GM19468 (cell line): ENCODE data around the gene GFPT2.

Source experiments
- ATAC-seq: cut with Tn5 transposase; IDR thresholded peaks from one replicate; pipeline ENCODE4 v1.9.1; 2021; ENCODE audit warnings: mild to moderate bottlenecking, moderate library complexity, moderate number of reproducible peaks; ENCODE audit not compliant: unreplicated experiment; ENCODE audit errors: extremely low read depth

Gene GFPT2

DNA sequence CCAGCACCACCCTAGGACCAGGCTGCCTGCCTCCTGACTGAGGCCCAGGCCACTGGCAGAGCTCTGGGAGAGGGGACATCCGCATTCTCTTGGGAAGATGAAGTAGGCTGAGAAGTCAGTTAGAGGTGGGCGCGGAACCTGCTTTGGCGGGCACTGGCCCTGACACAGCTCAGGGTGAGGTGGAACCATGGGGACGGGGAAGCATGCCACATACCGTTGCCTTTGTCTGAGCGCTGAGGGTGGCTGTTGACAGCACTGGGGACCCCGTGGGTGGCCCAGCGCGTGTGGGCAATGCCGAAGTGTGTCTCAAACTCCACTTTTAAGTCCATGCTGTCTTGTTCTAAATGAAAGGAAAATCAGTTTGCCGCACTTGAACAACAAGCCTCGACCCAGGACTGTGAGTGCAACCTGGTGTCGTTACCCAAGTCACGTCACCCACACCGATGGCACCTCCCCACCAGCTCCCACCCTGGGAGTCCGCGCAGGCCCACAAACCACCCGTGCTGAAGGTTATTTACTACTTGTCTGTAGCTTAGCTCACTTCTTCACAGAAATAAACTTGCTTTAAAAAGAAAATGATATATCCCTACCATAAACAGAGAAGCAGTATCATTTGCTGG, 17.4 kb downstream of the GFPT2 start:
- no peak for ATAC-seq

DNA sequence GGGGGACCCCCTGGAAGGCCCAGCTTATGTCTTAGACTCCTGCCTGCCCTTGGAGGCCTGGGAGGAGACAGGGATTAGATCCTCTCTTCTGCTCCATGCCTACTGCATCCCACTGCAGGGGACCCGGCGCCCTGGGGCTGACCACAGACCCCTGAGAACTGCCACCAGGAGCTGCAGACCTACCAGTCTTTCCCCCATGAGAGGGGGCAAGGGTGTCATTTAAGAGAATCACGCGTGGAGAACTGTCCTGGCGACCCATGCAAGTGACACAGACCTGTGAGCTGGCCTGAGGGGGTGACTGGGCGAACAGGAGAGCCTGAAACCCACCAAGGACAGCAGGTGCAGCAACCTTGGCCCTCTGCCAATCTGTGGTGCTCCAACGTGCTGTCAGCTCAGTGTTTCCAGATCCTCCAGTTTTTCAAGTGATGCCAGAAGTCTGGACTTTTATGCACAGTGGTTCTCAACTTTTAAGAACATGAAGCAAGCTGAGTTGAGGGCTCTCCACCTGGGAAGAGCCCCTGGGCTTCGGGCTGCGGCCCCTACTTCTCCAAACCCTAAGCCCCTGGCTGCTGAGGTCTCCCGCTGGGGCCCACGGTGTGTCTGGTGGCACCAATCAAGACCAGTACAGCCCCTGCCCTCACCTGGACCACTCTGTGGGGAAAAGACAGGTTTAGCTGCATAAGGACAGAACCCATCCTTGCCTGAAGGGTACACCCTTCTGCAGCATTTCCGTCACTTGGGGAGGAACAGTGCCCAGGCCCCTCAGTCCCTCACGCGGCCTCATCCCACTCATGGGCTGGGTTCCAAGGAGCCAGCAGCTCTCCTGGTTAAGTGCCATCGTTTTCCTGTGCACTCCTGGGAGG, 18.2 kb downstream of the GFPT2 start:
- no peak for ATAC-seq

DNA sequence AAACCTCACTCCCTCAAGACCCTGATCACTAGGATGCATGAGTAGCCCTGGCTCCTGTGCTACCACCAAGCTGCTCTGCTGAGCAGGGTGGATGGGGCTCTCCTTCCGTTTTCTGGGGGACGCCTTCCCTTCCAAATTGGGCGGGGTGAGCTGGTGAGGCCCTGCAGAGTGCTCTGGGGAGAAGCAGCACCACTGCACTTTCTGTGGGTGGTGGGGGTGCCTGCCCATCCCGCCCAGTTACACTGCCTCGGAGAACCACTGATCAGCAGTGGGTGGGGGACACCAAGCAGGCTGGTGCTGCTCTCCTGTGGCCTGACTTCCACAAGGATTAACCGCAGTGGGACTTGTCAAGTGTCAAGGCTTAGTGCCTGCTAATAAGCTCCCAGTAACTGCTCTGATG, 19.0 kb downstream of the GFPT2 start:
- no peak for ATAC-seq

DNA sequence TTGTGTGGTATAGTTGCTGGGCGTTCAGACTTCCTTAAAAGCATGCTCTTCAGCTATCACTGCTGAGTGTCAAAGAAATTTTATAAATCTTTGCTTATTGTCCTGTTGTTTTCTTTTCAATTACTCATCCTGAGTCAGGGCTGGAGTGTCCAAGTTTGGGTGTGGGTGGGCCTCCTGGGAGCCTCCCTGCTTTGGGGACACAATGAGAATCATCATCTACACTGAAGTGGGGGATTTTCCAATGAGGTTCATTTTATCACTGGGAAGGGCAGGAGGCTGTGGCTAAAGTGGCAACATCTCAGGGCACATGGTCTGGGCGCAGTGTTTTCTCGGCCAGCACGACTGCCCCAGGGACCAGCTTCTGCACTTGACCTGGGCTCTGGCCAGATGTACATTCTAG, 19.5 kb downstream of the GFPT2 start:
- no peak for ATAC-seq

DNA sequence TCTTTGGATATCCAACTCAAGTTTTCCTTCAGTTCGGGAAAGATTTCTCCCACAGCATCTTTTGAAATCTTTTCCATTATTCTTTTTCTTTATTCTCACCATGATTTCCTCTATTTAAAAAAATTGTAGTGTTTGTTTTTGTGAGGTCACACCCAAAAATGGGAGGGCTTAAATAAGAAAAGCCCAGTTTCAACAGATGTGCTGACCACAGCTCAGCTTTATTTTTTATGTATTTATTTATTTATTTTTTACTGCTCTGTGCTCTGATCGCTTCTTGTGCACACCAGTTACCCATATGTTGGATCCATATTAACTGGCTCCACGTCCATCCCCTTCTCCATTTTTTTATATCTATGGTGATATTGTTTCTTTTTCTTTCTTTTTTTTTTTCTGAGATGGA, 20.3 kb downstream of the GFPT2 start:
- no peak for ATAC-seq

DNA sequence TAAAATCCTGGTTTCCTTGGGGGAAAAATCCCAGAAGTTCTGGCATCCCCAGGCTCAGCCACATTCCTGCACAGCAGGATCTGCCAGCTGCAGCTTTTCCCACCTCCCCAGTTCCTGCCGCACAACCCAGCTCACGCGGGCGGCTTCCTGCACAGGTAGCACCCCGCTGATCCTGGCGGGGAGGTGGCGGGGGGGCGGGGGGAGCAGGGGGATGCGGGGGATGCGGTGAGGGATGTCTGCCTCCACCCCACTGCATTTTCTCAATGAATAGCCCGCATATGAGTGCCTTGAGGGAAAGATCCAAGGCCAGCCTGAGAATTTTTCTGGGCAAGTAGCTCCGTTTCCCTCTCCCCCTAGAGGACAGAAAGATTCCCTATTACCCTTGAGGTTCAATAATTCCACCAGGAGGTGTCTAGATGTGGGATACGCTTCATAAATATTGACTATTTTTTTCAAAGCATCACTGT, 21.1 kb downstream of the GFPT2 start:
- no peak for ATAC-seq

DNA sequence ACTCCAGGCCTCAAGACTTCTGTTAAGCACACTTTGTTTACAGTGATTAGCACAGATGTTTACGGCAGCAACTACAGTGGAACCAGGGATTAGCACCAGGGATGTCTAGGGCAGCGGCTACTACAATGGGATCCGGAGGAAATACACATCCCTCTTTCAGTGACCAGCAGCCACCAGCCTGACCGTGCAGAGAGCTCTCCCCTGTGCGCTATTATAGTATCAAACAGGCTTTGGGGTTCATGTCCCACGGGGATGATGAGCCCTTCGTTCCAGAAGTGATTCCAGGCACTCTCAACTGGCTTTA, 21.5 kb downstream of the GFPT2 start:
- ATAC-seq = no peak

DNA sequence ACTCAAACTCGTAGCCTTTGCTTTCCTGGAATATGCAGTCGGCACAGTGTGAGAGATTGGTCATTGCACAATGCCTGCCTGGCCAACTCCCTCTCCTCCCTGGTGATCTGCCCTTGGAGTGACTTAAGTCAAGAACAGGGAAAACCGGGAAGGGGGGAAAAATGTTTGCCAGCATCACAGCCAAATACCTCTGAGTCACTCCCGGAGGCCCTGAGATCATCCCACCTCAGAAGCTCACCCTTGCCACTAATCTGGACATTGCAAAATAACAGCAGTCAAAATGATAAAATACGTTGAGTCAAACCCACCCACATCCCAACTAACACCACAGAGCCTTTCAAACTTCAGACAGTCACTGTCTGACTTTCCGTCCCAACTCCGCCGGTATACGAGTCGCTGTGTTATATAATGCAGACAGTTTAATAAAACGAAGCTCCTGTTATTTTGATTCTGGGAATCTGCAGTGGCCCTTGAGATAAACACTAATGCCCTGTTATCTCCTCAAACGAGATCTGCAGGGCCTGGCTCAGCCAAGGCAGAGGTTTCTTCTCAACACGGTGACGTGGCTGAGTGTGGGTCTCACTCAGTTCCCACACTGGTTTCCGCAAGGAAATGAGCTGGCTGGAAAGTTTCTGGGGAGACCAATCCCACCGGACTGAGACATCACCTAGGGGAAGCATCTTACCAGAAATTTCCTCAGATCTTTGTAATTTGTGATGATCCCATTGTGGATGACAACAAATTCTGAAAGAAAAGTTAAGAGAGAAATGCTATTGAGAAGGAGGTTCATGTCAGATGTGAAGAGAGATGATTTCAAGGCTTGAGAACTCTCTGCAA, 22.1 kb downstream of the GFPT2 start:
- no peak for ATAC-seq

DNA sequence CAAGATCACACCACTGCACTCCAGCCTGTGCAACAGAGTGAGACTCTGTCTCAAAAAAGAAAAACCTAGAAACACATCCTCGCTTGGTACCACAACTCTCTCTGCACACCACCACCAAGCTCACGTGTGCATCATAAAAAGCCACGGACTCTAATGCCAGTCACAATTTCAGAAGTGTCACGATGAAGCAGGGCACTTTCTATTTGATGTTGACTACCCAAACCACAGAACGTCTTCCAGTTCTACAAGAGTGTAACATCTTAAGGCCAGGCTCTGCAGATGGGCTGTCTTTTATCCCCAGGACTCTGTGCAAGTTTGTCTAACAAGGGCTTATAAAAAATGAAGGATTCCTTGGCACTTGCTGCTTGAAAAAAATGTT, 22.9 kb downstream of the GFPT2 start:
- ATAC-seq = no peak

DNA sequence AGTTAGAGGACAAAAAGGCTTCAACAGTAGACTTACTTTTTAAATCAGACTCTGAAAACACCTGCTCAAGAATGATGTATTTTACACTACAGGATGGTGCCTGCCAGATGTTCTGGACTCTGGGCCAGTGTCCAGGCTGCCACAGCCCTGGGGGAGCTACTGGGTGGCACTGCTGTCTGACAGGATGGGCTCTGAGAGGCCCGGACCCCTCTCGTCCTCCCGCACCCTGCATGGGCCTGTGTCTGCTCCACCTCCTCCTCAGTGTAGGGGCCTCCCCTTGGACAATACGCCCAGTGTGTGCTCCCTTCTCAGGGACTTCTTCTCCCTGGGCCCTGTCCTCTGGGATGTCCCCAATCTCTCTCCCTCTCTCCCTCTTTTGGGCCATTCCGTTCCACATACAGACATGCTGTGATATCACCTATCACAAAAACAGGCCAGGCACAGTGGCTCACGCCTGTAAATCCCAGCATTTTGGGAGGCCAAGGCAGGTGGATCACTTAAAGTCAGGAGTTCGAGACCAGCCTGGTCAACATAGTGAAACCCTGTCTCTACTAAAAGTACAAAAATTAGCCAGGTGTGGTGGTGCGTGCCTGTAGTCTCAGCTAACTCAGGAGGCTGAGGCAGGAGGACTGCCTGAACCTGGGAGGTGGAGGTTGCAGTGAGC, 23.4 kb downstream of the GFPT2 start:
- no peak for ATAC-seq

DNA sequence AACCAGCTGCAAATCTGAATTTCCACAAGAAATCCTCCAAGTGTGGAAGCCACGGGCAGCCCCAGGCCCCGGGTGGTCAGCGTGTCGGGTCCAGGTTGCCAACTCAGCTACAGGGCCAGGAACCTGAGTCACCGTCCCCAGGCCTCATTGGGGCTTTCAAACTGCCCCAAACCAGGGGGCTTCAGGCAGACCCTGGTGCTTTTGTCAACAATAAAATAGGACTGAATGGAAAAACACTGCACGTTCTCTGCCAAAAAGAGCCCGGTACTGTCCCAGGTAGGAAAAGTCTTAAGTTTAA, 24.0 kb downstream of the GFPT2 start:
- no peak for ATAC-seq

DNA sequence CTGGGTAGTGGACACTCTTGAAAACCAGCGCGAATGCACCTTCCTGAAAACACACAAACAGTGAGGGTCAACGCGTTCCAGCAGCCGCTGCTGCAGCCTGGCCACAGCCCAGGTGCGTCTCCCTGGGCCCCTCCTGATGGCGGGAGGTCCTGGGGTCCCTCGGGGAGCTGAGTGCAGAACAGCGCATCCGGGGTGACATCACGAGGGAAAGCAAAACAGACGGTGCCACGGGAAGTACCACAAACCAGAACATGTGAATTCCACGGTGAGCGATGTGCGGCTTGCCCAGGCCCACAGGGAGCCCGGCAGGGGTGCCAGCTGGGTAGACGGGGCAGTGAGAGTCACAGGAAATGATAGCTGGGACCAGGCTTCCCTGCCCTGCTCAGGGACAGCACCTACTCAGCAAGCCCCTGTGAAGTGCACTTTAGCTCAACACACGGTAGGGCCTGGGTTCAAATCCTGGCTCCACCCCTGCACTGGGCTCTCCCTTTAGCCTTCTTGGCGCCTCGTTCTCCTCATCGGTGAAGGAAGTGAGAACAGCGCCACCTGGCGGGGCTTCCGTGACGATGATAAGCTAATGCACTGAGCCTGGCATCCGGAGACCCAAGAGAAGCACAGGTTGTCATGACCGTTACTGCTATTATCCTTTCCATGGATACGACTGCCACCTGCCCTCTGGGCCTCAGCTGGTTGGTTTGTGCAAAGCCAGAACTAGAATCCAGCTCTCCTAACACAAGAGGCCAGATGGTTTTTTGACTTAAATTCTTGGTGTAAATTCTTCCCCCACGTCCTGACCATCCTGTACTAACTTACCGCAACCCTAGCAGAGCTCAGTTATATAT, 24.6 kb downstream of the GFPT2 start:
- no peak for ATAC-seq

DNA sequence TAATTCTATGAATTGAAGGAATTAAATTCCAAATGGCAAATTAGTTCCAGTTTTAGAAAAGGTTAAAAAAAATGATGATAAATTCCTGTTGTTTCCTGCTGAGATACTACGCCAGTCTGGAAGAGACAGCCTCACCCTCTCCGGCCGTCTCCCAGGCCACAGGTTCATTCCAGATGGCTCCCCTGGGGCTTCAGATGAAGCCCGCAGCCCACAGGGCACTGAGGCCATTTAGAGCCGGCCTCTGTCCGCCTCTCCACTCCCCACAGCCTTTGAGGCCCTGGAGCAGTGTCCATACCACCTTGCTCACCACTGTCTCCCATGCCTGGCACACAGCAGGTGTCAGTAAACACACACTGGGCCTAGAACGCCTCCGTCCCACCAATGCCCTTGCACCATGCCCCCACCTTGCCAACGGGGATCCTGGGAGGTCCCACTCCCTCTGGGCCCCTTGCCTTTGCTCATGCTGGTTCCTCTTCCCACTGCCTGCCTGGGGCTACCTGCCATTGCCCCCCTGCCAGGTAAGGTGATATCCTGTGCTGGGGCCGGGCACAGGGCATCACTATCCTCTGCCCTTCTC, 26.1 kb downstream of the GFPT2 start:
- ATAC-seq = no peak

DNA sequence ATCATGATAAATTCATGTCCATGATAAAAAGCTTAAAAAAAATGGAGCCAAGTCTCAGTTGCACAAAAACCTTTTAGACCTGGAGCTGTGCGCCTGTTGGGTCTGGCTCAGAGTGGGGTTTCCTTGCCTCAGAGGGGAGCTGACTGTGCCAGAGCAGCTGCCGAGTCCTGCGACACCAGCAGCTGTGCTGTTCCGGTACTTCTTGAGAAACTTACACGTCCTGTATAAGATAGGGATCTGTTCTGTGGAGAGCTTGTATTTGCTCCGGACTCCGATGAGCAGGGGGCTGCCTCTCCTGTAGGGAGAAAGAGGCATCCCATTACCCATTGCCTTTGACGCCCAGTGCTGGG, 28.6 kb downstream of the GFPT2 start:
- no peak for ATAC-seq

DNA sequence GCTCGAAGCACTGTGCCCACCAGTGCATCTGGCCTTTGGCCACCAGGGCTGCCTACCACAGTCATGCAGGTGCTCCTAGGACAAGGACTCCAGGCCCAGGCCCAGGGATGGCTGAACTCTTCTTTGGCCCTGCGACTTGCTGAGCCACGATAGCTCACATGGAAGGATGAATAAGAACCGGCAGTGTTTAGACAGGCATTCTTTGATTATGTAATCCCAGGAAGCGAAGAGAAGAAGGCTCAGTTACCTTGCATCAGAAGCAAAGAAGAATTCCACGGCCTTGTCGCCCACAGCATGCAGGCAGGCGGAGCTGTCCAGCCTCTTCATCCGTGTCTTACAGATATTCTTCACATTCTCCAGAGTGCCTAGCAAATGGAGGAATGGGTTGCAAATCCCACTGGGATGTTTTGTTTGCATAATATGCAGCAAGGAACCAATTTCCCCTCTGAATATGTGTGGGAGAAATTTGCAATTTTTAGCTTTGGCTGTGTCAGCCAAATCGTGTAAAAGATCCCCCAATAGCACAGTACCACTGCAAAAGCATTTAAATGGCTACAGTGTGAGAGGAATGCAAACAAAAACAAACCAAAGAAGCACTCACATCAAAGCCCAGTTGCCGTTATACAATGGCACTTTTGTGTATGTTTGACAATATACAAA, 29.1 kb downstream of the GFPT2 start:
- no peak for ATAC-seq

DNA sequence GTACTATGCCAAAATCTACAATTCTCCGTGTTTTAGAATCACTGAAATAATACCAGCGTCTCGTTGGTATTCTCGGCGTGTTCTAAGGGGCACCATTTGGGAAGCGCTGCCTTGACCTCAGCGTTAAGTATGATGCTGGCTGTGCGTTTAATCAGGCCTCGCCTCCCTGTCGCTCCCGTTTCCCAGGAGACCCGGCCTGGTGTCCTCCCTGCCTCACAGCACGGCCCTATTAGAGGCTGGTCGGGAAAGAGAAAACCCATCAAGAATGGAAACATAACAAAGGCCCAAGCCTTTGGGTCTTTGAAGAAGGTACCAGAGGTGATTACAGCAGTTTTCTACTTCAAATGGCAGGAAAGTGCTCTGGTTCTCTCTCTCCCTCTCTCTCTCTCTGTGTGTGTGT, 30.0 kb downstream of the GFPT2 start:
- ATAC-seq = no peak

DNA sequence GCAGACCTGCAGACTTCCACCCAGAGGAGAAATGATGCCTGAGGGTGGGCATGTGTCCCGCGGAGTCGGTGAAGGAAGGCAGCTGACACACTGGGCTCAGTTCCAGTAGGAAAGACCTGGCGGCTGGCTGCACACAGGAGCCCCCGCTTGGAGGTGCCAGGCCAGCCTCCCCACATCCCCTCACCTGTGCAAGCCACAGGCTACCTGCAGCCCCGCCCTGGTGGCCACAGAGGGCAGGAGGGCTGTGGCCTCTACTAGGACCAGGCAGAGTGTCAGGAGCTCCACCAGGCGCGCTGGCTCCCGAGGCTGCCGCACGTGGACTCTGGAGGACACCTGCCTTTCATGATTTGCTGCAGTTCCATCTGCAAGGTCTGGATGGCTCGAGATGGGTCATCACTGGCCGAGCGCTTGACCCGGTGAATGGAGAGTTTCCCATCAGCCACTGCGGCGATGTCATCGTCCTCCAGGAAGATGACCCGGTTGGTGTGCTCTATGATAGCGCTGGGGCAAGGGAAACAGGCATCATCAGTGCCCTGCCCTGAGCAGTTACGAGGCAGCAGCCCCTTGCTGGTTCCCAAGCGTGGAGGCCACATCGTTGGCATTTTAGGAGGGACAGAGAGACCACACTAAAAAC, 34.6 kb downstream of the GFPT2 start:
- ATAC-seq = no peak

DNA sequence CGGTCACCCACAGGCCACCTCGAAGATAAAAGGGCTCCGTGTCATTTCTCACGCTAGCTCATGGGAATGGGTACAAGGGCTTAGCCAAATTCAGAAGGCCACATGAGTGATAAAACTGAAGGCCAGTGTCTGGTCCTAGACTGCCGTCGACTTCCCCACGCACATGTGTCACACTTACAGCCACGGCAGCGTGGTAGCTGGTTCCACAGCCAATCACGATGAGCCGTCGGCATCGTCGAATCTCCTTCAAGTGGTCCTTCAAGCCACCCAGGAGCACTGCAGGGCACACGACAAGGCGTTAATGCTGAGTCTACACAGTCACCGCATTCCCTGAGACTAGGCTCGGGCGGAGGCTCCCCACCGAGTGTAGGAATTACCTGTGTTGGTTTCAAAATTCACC, 36.5 kb downstream of the GFPT2 start:
- ATAC-seq = no peak

DNA sequence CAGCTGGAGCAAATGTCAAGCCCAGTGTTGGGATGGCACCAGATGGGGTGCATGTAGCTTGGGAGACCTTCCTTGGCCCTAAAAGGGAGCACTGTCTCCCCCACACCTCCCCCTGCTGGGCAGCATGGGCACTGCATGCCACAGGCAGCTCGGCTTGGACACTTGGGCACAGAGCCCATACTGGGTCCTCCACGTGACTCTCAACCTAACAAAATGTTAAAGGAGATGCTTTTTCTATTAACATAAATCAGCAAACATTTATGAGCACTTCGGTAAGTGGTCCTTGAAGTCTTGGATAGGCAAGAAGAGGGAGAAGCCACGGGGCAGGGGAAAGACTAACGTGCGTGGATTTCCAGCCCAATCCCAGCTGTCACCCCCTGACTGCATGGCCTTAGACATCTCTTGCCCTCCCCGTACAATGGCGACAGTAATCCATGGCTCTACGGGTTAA, 37.3 kb downstream of the GFPT2 start:
- ATAC-seq = peak; percentile 26
